ENCODE data around the gene TRMT10C.
"Not testable (repeated sequence)": the region's sequence is repeated elsewhere in the genome, so short reads cannot be mapped to it uniquely, and the experiment has no call there.

The TRMT10C gene

DNA sequence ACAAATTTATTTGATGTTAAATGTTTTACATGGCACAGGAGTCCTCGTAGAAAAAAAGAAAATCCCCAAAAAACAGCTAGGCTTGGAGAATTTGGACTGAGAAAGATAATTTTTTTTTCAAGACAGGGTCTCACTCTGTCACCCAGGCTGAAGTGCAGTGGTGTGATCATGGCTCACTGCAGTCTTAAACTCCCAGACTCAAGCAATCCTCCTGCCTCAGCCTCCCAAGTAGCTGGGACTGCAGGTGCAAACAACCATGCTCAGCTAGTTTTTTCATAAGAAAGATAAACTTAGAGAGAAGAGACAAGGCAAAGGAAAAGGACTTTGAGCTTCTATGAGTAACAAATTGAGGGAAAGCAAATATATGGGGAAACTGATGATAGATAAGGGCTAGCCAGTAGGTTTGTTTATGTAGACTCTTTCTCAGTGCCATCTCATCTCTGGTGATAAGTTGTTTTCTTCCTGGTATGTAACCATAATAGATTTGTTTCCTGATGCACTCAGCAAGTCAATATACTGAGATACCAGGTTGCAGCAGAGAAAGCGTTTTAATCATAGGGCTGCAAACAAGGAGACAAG lies 13.1 kb upstream of the TRMT10C start:
- DNase-seq (ENCODE audit: low read depth) = no peak

DNA sequence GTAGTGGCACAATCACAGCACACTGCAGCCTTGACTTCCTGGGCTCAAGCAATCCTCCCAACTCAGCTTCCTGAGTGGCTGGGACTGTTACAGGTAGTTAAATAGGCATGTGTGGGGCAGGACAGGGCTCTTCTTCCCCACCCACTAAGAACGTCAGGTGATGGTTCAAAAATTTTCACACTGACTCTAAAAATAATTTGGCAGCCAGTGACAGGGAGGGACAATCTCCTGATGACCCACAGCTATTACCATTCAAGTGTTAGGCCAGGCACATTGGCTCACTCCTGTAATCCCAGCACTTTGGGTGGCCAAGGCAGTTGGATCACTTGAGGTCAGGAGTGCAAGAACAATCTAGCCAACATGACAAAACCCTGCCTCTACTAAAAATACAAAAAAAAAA lies 12.2 kb upstream of the TRMT10C start:
- no peak for DNase-seq (ENCODE audit: low read depth)

DNA sequence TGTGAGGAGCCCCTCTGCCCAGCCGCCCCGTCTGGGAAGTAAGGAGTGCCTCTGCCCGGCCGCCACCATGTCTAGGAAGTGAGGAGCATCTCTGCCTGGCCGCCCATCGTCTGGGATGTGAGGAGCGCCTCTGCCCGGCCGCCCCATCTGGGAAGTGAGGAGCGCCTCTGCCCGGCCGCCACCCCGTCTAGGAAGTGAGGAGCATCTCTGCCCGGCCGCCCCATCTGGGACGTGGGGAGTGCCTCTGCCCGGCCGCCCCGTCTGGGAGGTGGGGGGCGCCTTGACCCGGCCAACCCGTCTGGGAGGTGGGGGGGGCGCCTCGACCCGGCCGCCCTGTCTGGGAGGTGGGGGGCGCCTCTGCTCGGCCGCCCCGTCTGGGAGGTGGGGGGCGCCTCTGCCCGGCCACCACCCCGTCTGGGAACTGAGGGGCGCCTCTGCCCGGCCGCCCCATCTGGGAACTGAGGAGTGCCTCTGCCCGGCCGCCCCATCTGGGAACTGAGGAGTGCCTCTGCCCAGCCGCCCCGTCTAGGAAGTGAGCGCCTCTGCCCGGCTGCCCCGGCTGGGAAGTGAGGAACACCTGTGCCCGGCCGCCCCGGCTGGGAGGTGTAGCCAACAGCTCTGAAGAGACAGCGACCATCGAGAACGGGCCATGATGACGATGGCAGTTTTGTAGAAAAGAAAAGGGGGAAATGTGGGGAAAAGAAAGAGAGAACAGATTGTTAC lies 10.1 kb upstream of the TRMT10C start:
- not testable (repeated sequence) for DNase-seq (ENCODE audit: low read depth)

DNA sequence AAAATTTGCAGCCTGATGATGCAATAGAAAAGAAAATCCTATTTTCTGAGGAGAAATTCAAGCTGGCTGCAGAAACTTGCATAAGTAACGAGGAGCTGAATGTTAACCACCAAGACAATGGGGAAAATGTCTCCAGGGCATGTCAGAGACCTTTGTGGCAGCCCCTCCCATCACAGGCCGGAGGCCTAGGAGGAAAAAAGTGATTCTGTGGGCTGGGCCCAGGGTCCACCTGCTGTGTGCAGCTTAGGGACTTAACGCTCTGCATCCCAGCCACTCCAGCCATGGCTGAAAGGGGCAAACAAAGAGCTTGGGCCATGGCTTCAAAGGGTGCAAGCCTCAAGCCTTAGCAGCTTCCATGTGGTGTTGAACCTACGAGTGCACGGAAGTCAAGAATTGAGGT lies 8.3 kb upstream of the TRMT10C start:
- DNase-seq (ENCODE audit: low read depth) = not testable (repeated sequence)

GRCh38 chr3:101556064-101556463 lies 5.6 kb upstream of the TRMT10C start:
- DNase-seq (ENCODE audit: low read depth) = no peak

DNA sequence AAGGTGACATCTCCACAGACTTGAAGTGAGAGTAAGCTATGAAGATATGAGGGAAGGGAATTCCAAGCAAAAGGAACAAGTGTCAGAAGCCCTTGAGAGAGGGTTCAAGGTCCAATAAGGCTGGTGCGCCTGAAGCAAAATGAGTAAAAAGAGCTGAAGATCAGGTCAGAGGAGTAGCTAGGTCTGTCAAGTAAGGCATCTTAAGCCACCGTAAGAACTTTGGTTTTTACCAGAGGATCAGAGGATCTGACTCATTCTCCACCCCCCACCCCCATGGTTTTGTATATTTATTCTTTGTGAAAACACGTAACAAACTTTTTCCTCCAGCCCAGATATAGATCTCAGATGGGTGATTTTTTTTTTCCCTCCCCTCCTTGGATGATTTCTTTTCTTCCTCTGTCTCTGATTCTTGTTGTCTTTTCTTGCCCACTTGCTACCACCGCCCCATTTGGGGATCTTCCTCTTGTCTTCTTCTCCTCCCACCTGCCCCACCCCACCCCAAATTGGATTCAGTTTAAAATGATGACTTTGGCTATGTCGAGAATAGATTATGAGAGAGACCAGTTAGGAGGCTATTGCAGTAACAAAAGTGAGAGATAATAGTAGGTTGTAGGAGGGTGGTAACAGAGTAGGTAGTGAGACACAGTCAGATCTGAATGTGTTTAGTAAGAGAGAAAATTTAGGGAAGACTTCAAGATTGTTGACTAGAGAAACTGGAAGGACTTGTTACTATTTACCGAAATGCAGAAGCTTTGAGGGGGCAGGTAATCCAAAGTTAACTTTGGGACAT lies 6.1 kb downstream of the TRMT10C start:
- DNase-seq (ENCODE audit: low read depth) = no peak

GRCh38 chr3:101571028-101571895 lies 9.6 kb downstream of the TRMT10C start:
- DNase-seq (ENCODE audit: low read depth) = no peak

DNA sequence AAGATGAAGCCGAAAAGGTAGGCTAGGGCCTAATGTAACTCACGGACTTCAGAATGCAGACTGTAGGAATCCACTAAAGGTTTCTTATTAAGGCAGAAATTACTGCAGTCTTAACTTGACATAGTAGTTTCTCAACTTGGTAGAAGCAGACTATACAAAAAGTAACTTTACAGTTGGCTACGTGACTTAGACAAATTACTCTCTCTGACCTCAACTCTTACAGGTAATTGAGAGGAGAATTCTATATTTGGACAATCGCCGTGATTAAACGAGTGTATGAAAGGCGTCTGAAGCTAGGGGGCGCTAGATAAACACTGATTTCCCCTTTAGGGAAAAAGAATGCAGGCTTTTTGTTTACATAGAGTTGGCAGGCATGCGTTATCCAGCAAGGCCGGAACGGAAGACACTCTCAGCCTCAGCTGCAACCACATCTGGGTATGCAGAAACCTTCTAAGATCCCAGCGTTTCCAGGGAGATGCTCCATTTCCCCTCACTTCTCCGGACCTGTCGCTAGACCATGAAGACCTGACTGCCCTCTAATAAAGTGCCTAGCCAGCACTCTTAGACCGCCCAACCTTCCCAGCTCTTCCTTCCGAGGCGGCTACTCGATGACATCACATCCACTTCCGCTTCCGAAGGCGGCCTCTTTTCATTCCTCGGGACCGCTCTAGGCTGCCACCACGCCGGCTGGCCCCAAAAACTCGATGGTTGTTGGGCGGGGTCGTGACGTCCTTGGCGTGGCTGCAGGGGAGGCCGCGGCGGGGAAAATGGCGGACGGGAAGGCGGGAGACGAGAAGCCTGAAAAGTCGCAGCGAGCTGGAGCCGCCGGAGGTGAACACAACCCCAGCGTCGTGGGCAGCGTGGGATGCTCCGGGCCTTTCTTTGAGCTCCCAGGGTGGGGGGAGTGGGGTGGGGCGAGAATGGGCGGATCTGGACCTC lies 12.1 kb downstream of the TRMT10C start, which contains the start of gene PCNP:
Gene PCNP, plus strand, starts transcription at position 732 of the 939 bp plus-strand sequence. Its CDS starts 36 bp downstream, at position 768.
- peak; percentile 97 for DNase-seq (ENCODE audit: low read depth)

GRCh38 chr3:101574388-101575112 lies 12.9 kb downstream of the TRMT10C start:
- no peak for DNase-seq (ENCODE audit: low read depth)

GRCh38 chr3:101577286-101577685 lies 15.6 kb downstream of the TRMT10C start:
- DNase-seq (ENCODE audit: low read depth) = no peak

GRCh38 chr3:101588616-101589015 lies 26.9 kb downstream of the TRMT10C start:
- no peak for DNase-seq (ENCODE audit: low read depth)

DNA sequence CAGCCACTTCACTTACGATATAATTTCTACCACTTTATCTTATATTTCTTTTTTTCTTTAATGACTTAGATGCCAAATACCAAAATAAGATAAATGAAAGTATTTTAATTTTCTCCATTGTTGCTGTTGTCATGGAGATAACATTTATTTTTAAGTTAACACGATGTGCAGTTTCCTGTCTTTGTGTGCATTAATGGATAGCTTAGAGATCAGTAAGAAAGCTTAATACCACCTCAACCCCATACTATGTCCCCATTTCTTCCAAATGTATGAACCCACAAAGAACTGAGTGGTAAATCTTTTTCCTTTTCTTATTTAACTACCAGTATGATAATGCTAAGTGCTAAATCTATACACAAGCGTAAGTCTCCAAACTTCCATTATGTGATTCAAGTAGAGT lies 29.4 kb downstream of the TRMT10C start:
- DNase-seq (ENCODE audit: low read depth) = no peak

- no peak for DNase-seq (ENCODE audit: low read depth)
Measured at GRCh38 chr3:101602731-101603130, 41.1 kb downstream of the TRMT10C start.

- DNase-seq (ENCODE audit: low read depth) = no peak
Measured at GRCh38 chr3:101603184-101603583, 41.5 kb downstream of the TRMT10C start.

GRCh38 chr3:101605398-101605797 lies 43.7 kb downstream of the TRMT10C start:
- not testable (repeated sequence) for DNase-seq (ENCODE audit: low read depth)

GRCh38 chr3:101611023-101611422 lies 49.4 kb downstream of the TRMT10C start:
- DNase-seq (ENCODE audit: low read depth) = no peak

GRCh38 chr3:101613014-101613413 lies 51.3 kb downstream of the TRMT10C start:
- DNase-seq (ENCODE audit: low read depth) = not testable (repeated sequence)

DNA sequence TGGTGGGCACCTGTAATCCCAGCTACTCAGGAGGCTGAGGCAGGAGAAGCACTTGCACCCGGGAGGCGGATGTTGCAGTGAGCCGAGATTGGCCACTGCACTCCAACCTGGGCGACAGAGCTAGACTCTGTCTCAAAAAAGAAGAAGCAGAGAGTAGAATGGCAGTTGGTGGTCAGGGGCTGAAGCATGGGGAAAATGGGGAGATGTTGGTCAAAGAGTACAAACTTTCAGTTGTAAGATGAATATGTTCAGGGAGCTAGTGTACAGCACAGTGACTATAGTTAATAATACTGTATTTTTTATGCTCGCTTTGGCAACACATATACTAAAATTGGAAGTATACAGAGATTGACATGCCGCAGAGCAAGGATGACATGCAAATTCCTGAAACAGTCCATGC lies 53.9 kb downstream of the TRMT10C start:
- no peak for DNase-seq (ENCODE audit: low read depth)
